OCI-LY3 (cell line): ENCODE measurements around the gene COLQ.

Experiments used
- EZH2phosphoT487 ChIP-seq: fragments of 200-600 bp; shearing (Covaris generic); IDR thresholded peaks from 2 replicates; pipeline ENCODE4 v1.6.1; 2018; ENCODE audit warnings: antibody characterized with exemption, mixed run types, low read depth
- TF ChIP-seq, protein P1 (sequence below): fragments of 200-600, 300-600 bp; sonication (generic); IDR thresholded peaks from 2 replicates; pipeline ENCODE4 v1.5.1; 2014; ENCODE audit warnings: antibody characterized with exemption, low read length, low read depth

DNA sequence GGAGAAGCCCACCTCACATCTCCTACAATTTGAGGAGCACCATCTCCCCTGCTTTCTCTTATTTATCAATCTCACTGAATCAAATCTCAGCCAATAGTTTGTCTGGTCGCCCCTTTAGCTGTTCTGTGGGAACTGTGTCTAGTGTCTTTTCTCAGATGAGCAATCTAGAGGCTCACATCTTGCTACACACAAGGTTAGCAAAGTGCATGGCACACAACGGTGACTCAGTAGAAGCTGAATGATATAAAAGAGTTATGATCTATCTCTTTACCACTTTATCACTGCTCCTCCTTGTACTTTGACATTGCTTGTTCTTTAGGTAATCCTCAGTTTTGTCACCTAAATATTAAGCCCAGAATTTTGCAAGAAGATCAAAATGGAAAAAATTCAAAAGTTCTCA is 16.8 kb upstream of the COLQ start:
- no peak for TF ChIP-seq EZH2phosphoT487
- TF ChIP-seq, protein P1, sequence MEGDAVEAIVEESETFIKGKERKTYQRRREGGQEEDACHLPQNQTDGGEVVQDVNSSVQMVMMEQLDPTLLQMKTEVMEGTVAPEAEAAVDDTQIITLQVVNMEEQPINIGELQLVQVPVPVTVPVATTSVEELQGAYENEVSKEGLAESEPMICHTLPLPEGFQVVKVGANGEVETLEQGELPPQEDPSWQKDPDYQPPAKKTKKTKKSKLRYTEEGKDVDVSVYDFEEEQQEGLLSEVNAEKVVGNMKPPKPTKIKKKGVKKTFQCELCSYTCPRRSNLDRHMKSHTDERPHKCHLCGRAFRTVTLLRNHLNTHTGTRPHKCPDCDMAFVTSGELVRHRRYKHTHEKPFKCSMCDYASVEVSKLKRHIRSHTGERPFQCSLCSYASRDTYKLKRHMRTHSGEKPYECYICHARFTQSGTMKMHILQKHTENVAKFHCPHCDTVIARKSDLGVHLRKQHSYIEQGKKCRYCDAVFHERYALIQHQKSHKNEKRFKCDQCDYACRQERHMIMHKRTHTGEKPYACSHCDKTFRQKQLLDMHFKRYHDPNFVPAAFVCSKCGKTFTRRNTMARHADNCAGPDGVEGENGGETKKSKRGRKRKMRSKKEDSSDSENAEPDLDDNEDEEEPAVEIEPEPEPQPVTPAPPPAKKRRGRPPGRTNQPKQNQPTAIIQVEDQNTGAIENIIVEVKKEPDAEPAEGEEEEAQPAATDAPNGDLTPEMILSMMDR: no peak
